Hepatocyte (in vitro differentiated cells): Measurements from ENCODE around the gene DHTKD1. TPM values are rescaled to one million over a fixed set of nuclear protein-coding genes. Genes with fewer than 3 reads are reported as not detected.

ENCODE experiments used
- DNase-seq: peaks from one replicate; pipeline ENCODE4 v3.0.0-alpha.2; 2016; ENCODE audit warnings: low spot score
- H2AFZ ChIP-seq: fragments of 200-600 bp; sonication (generic); 2 replicates; pipeline ENCODE4 v1.6.0; 2016; ENCODE audit warnings: antibody characterized with exemption, mild to moderate bottlenecking
- H3K27ac ChIP-seq: fragments of 200-600 bp; sonication (generic); 2 replicates; pipeline ENCODE4 v1.5.1; 2016; ENCODE audit warnings: mild to moderate bottlenecking
- H3K27me3 ChIP-seq: fragments of 200-600 bp; sonication (generic); 2 replicates; pipeline ENCODE4 v1.6.1; 2016
- H3K36me3 ChIP-seq: fragments of 200-600 bp; sonication (generic); replicated peaks from 2 replicates; pipeline ENCODE4 v1.5.1; 2016; ENCODE audit warnings: low read depth; ENCODE audit not compliant: insufficient read depth
- H3K4me1 ChIP-seq: fragments of 200-600 bp; sonication (generic); 2 replicates; pipeline ENCODE4 v1.5.1; 2016; ENCODE audit warnings: mild to moderate bottlenecking, moderate library complexity; ENCODE audit not compliant: insufficient read depth
- H3K4me2 ChIP-seq: fragments of 200-600 bp; sonication (generic); 2 replicates; pipeline ENCODE4 v1.6.0; 2016
- H3K4me3 ChIP-seq: fragments of 200-600 bp; sonication (generic); 2 replicates; pipeline ENCODE4 v1.5.1; 2016; ENCODE audit warnings: mild to moderate bottlenecking
- H3K79me2 ChIP-seq: fragments of 200-600 bp; sonication (generic); 2 replicates; pipeline ENCODE4 v1.6.0; 2017; ENCODE audit warnings: mild to moderate bottlenecking
- H3K9me2 ChIP-seq: fragments of 200-600 bp; sonication (generic); replicated peaks from 2 replicates; pipeline ENCODE4 v1.6.0; 2017; ENCODE audit warnings: mild to moderate bottlenecking; ENCODE audit not compliant: insufficient read depth
- H3K9me3 ChIP-seq: fragments of 200-600 bp; sonication (generic); 2 replicates; pipeline ENCODE4 v1.5.1; 2016; ENCODE audit warnings: low read depth, mild to moderate bottlenecking
- H4K20me1 ChIP-seq: fragments of 200-600 bp; sonication (generic); 2 replicates; pipeline ENCODE4 v1.6.0; 2016; ENCODE audit warnings: mild to moderate bottlenecking; ENCODE audit not compliant: insufficient read depth, poor library complexity, severe bottlenecking
- EZH2 ChIP-seq: fragments of 200-600 bp; sonication (generic); IDR thresholded peaks from 2 replicates; pipeline ENCODE4 v1.6.1; 2016; ENCODE audit warnings: antibody characterized with exemption, mild to moderate bottlenecking, borderline replicate concordance
- EZH2phosphoT487 ChIP-seq: fragments of 200-600 bp; sonication (generic); IDR thresholded peaks from one replicate; pipeline ENCODE4 v1.6.1; 2018; ENCODE audit warnings: antibody characterized with exemption, mild to moderate bottlenecking, low read depth, moderate library complexity; ENCODE audit not compliant: unreplicated experiment, severe bottlenecking
- WGBS: methylation state at CpG from one replicate; pipeline ENCODE4 v1.1.6; 2016; ENCODE audit warnings: low lambda C conversion rate; ENCODE audit errors: missing lambda C conversion rate; 5-methylcytosine and 5-hydroxymethylcytosine counted together
- polyA plus RNA-seq: library from polyadenylated mRNA; unstranded; fragments of >200 nt; fragmentation: Nextera tagmentation; extraction: Ambion mirVana; gene quantifications from 2 replicates; pipeline ENCODE4 v1.2.1, GENCODE V29; 2016
- total RNA-seq: library from RNA; depleted of rRNA; stranded (reverse); fragments of >200 nt; gene quantifications from 2 replicates; pipeline ENCODE4 v1.2.3, GENCODE V29; 2014
- TF ChIP-seq, protein P1 (sequence below): fragments of 200-600 bp; sonication (generic); IDR thresholded peaks from 2 replicates; pipeline ENCODE4 v1.5.1; 2016; ENCODE audit warnings: antibody characterized with exemption, mild to moderate bottlenecking; ENCODE audit not compliant: poor library complexity

DHTKD1 gene
- total and polyA plus RNA-seq, 2 experiments from 2014 or later: 22.8 to 23.8 TPM

DNA sequence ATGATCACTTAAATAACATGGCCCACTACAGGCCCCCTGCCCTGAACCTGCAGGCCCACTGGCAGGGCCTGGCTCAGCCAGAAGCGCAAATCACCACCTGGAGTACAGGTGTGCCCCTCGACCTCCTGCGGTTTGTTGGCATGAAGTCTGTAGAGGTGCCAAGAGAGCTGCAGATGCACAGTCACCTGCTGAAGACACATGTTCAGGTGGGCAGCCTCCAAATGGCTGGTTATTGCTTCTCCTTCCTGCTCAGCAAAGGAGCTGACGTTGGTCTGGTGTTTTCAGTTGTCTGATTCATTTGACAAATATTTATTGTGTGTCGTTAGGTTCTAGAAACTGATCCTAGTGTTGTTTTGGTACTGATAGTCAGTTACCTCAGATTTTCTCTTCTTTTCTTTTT lies 29.0 kb downstream of the DHTKD1 start:
- no peaks in the 10 kb centered on the region for H3K9me3 ChIP-seq
- no peaks in the 10 kb centered on the region for H3K27me3 ChIP-seq
- WGBS: 74% methylated on average over 5 of the region's 5 CpGs
- no peaks in the 10 kb centered on the region for H3K4me1 ChIP-seq
- H2AFZ ChIP-seq: no peak overlapping the region
- peak overlapping the region; percentile 67 for H3K27ac ChIP-seq
- H3K9me2 ChIP-seq: no peaks in the 10 kb centered on the region
- no peak overlapping the region for H3K4me3 ChIP-seq
- TF ChIP-seq EZH2phosphoT487 (no peak), EZH2 (no peak)
- TF ChIP-seq, protein P1, sequence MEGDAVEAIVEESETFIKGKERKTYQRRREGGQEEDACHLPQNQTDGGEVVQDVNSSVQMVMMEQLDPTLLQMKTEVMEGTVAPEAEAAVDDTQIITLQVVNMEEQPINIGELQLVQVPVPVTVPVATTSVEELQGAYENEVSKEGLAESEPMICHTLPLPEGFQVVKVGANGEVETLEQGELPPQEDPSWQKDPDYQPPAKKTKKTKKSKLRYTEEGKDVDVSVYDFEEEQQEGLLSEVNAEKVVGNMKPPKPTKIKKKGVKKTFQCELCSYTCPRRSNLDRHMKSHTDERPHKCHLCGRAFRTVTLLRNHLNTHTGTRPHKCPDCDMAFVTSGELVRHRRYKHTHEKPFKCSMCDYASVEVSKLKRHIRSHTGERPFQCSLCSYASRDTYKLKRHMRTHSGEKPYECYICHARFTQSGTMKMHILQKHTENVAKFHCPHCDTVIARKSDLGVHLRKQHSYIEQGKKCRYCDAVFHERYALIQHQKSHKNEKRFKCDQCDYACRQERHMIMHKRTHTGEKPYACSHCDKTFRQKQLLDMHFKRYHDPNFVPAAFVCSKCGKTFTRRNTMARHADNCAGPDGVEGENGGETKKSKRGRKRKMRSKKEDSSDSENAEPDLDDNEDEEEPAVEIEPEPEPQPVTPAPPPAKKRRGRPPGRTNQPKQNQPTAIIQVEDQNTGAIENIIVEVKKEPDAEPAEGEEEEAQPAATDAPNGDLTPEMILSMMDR: no peak
- H3K79me2 ChIP-seq: no peaks in the 10 kb centered on the region
- no peaks in the 10 kb centered on the region for H3K36me3 ChIP-seq
- H3K4me2 ChIP-seq: no peak overlapping the region
- no peaks in the 10 kb centered on the region for H4K20me1 ChIP-seq
- DNase-seq: peak; percentile 25

- Histone ChIP-seq H4K20me1 (no peaks in the 10 kb centered on the region), H3K9me2 (no peaks in the 10 kb centered on the region), H2AFZ (no peak overlapping the region), H3K36me3 (no peaks in the 10 kb centered on the region), H3K4me2 (no peak overlapping the region), H3K27me3 (no peaks in the 10 kb centered on the region), H3K9me3 (no peaks in the 10 kb centered on the region), H3K79me2 (no peaks in the 10 kb centered on the region), H3K4me3 (no peak overlapping the region), H3K4me1 (no peaks in the 10 kb centered on the region), H3K27ac (no peak overlapping the region)
- TF ChIP-seq, protein P1: no peak
- no peak for TF ChIP-seq EZH2
- no peak for TF ChIP-seq EZH2phosphoT487
- no peak for DNase-seq
- WGBS: 97% methylated on average over 4 of the region's 4 CpGs
Observed at GRCh38 chr10:12098966-12099365, 30.2 kb downstream of the DHTKD1 start.

DNA sequence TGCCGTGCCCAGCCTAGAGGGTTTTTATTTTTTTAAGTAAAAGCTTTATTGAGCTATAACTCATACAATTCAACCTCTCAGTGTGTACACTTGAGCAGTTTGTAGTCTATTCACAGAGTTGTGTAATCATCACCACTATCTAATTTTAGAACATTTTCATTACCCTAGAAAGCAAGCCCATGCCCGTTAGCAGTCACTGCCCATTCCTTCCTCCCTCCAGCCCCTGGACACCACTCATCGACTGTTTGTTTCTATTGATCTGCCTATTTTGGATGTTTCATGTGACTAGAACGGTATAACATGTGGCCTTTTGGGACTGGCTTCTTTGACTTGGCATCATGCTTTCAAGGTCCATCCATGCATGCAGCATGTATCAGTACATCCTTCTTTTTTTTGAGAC lies 35.0 kb downstream of the DHTKD1 start:
- WGBS: 89% methylated on average over 4 of the region's 4 CpGs
- no peaks in the 10 kb centered on the region for H3K36me3 ChIP-seq
- no peak overlapping the region for H3K4me3 ChIP-seq
- no peaks in the 10 kb centered on the region for H3K9me2 ChIP-seq
- no peaks in the 10 kb centered on the region for H4K20me1 ChIP-seq
- no peaks in the 10 kb centered on the region for H3K27me3 ChIP-seq
- no peaks in the 10 kb centered on the region for H3K9me3 ChIP-seq
- TF ChIP-seq EZH2 (no peak), EZH2phosphoT487 (no peak)
- TF ChIP-seq, protein P1: no peak
- no peak for DNase-seq
- H3K79me2 ChIP-seq: no peaks in the 10 kb centered on the region
- no peak overlapping the region for H3K4me2 ChIP-seq
- no peak overlapping the region for H3K27ac ChIP-seq
- no peaks in the 10 kb centered on the region for H3K4me1 ChIP-seq
- no peak overlapping the region for H2AFZ ChIP-seq

DNA sequence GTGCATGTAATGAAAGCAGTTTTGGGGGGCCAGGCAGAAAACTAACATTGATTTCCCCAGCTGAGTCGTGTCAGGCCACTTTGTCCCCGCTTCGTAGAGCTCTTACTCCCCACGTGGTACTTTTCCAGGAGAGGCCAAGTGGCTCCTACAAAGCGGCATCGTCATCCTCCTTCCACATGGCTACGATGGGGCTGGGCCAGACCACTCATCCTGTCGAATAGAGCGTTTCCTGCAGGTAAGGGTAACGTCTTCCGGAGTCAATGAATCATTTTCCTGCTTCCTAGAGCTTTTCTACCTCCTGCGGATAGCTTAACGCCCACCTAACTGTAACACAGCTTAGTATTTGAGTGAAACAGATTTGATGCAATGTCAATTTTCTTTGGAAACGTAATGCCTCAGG lies 39.0 kb downstream of the DHTKD1 start:
- 90% methylated on average over 14 of the region's 14 CpGs for WGBS
- Histone ChIP-seq H3K4me2 (no peak overlapping the region), H3K9me2 (no peaks in the 10 kb centered on the region), H3K27me3 (no peaks in the 10 kb centered on the region), H3K27ac (no peak overlapping the region), H3K4me1 (no peaks in the 10 kb centered on the region), H3K36me3 (no peaks in the 10 kb centered on the region), H3K79me2 (no peaks in the 10 kb centered on the region), H3K9me3 (no peaks in the 10 kb centered on the region), H4K20me1 (no peaks in the 10 kb centered on the region), H3K4me3 (no peak overlapping the region), H2AFZ (no peak overlapping the region)
- TF ChIP-seq EZH2 (no peak), EZH2phosphoT487 (no peak)
- TF ChIP-seq, protein P1: no peak
- no peak for DNase-seq
